ENCODE data around the gene CLEC2A.
"Not testable (repeated sequence)": the region's sequence is repeated elsewhere in the genome, so short reads cannot be mapped to it uniquely, and the experiment has no call there.

The CLEC2A gene

GRCh38 chr12:9932270-9932669 is at the start of gene CLEC2A:
Gene CLEC2A, minus strand, starts transcription at chr12:9932370. Its CDS starts 41 bp downstream, at chr12:9932329.
- DNase-seq (ENCODE audit: low read depth in 3 of 3), result no peak

- no peak for DNase-seq (ENCODE audit: low read depth in 3 of 3)
Measured at GRCh38 chr12:9980126-9980525, 48.0 kb upstream of the CLEC2A start.

- DNase-seq (ENCODE audit: low read depth in 3 of 3), result no peak
Measured at GRCh38 chr12:9977916-9978315, 45.7 kb upstream of the CLEC2A start.

GRCh38 chr12:9976626-9977025 is 44.5 kb upstream of the CLEC2A start:
- not testable (repeated sequence) for DNase-seq (ENCODE audit: low read depth in 3 of 3)

GRCh38 chr12:9975614-9976013 is 43.4 kb upstream of the CLEC2A start:
- DNase-seq (ENCODE audit: low read depth in 3 of 3), result no peak

- DNase-seq (ENCODE audit: low read depth in 3 of 3), result not testable (repeated sequence)
Measured at GRCh38 chr12:9974731-9975130, 42.6 kb upstream of the CLEC2A start.

GRCh38 chr12:9973949-9974348 is 41.8 kb upstream of the CLEC2A start:
- DNase-seq (ENCODE audit: low read depth in 3 of 3), result no peak

- no peak for DNase-seq (ENCODE audit: low read depth in 3 of 3)
Measured at GRCh38 chr12:9971181-9971580, 39.0 kb upstream of the CLEC2A start, which contains the start of gene CLEC12A. Gene CLEC12A, plus strand, starts transcription at chr12:9971409. Its CDS starts 188 bp downstream, at chr12:9971597.

GRCh38 chr12:9969673-9970072 is 37.5 kb upstream of the CLEC2A start:
- no peak for DNase-seq (ENCODE audit: low read depth in 3 of 3)

GRCh38 chr12:9961901-9962300 is 29.7 kb upstream of the CLEC2A start:
- DNase-seq (ENCODE audit: low read depth in 3 of 3), result no peak

- DNase-seq (ENCODE audit: low read depth in 3 of 3), result no peak
Measured at GRCh38 chr12:9961106-9961505, 28.9 kb upstream of the CLEC2A start.

- no peak for DNase-seq (ENCODE audit: low read depth in 3 of 3)
Measured at GRCh38 chr12:9960590-9960989, 28.4 kb upstream of the CLEC2A start.

GRCh38 chr12:9957834-9958233 is 25.7 kb upstream of the CLEC2A start:
- no peak for DNase-seq (ENCODE audit: low read depth in 3 of 3)

GRCh38 chr12:9952954-9953729 is 21.0 kb upstream of the CLEC2A start:
- DNase-seq (ENCODE audit: low read depth in 3 of 3), result not testable (repeated sequence)

- no peak for DNase-seq (ENCODE audit: low read depth in 3 of 3)
Measured at GRCh38 chr12:9951026-9951675, 19.0 kb upstream of the CLEC2A start.

GRCh38 chr12:9948606-9949296 is 16.6 kb upstream of the CLEC2A start:
- DNase-seq (ENCODE audit: low read depth in 3 of 3), result no peak

GRCh38 chr12:9947674-9948073 is 15.5 kb upstream of the CLEC2A start:
- DNase-seq (ENCODE audit: low read depth in 3 of 3), result no peak

GRCh38 chr12:9944391-9944790 is 12.2 kb upstream of the CLEC2A start:
- DNase-seq (ENCODE audit: low read depth in 3 of 3), result no peak

- DNase-seq (ENCODE audit: low read depth in 3 of 3), result no peak
Measured at GRCh38 chr12:9943240-9943639, 11.1 kb upstream of the CLEC2A start.

- no peak for DNase-seq (ENCODE audit: low read depth in 3 of 3)
Measured at GRCh38 chr12:9941838-9942237, 9.7 kb upstream of the CLEC2A start.

- DNase-seq (ENCODE audit: low read depth in 3 of 3), result no peak
Measured at GRCh38 chr12:9940375-9940774, 8.2 kb upstream of the CLEC2A start.

GRCh38 chr12:9936591-9936990 is 4.4 kb upstream of the CLEC2A start:
- DNase-seq (ENCODE audit: low read depth in 3 of 3), result no peak

GRCh38 chr12:9935026-9935425 is 2.9 kb upstream of the CLEC2A start:
- no peak for DNase-seq (ENCODE audit: low read depth in 3 of 3)
